Measurements from ENCODE around the gene COX6B1. TPM values are rescaled to one million over a fixed set of nuclear protein-coding genes. Genes with fewer than 3 reads are reported as not detected.

The COX6B1 gene
- total RNA-seq, 4 donors from 2014 or later = 899 to 1,245 (median 976) TPM

- Histone ChIP-seq H3K9me3 (no peaks in the 10 kb centered on the region), H3K27me3 (no peaks in the 10 kb centered on the region), H3K27ac (peak within 1 kb of the TSS; percentile 89 to 95 (median 94)), H3K4me3 (peak within 1 kb of the TSS; percentile 68 to 100 (median 96)), H3K36me3 (peaks cover 0 to 36% of the 10 kb centered on the region in 2 donors), H3K4me1 (peaks cover 8 to 23% of the 10 kb centered on the region in 2 donors)
- TF ChIP-seq, protein P1, sequence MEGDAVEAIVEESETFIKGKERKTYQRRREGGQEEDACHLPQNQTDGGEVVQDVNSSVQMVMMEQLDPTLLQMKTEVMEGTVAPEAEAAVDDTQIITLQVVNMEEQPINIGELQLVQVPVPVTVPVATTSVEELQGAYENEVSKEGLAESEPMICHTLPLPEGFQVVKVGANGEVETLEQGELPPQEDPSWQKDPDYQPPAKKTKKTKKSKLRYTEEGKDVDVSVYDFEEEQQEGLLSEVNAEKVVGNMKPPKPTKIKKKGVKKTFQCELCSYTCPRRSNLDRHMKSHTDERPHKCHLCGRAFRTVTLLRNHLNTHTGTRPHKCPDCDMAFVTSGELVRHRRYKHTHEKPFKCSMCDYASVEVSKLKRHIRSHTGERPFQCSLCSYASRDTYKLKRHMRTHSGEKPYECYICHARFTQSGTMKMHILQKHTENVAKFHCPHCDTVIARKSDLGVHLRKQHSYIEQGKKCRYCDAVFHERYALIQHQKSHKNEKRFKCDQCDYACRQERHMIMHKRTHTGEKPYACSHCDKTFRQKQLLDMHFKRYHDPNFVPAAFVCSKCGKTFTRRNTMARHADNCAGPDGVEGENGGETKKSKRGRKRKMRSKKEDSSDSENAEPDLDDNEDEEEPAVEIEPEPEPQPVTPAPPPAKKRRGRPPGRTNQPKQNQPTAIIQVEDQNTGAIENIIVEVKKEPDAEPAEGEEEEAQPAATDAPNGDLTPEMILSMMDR (IDR thresholded peaks at IDR 0.05 in 4 of 5, conservative IDR thresholded peaks at IDR 0.05 in 1 of 5) = peak in 2 of 5 experiments; percentile 51 to 67
- TF ChIP-seq POLR2A (IDR thresholded peaks at IDR 0.05) = peak; percentile 71
- intact Hi-C loops (cut with DNase I; ENCODE audit: low total_unique reads) (loop anchor here (1.0 to 10.0 kb wide), 6 partner anchors 16 to 306 kb away; partner anchors contain the start of genes COX6B1, HAUS5, LRFN3 and TMEM147), in situ Hi-C loops (cut with MboI; ENCODE audit: low sequenced_read_pairs in 4 of 4) (no loop called here)
- DNase-seq (peak; percentile 97 to 98), ATAC-seq (peak; percentile 99 to 100)
Observed at GRCh38 chr19:35628565-35629331, 19.4 kb upstream of the COX6B1 start, which contains the start of gene RBM42. TSS of gene RBM42 (plus strand) at chr19:35629036. CDS start at chr19:35629154, 118 bp downstream.

DNA sequence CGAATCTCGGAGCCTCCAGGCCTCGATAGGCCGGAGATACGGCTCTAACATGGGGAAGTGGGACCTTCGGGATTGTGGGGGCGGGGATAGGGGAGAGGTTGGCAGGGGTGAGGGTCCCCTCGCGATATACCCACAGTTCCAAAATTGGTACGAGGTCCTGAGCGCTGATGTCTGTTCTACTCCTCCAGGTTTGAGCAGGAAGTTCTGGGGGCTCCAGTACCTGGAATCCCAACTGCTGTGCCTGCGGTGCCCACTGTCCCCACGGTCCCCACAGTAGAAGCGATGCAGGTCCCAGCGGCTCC is 18.8 kb upstream of the COX6B1 start:
- H3K4me1 ChIP-seq = peaks cover 8 to 23% of the 10 kb centered on the region in 2 donors
- peaks cover 0 to 42% of the 10 kb centered on the region in 2 donors for H3K36me3 ChIP-seq
- DNase-seq (no peak), ATAC-seq (no peak)
- intact Hi-C loops (cut with DNase I; ENCODE audit: low total_unique reads) = loop anchor here (1.0 to 10.0 kb wide), 2 partner anchors 15 to 306 kb away; partner anchors contain the start of gene LRFN3
- in situ Hi-C loops (cut with MboI; ENCODE audit: low sequenced_read_pairs in 4 of 4) = no loop called here
- peak overlapping the region; percentile 68 to 100 (median 96) for H3K4me3 ChIP-seq
- H3K9me3 ChIP-seq = no peaks in the 10 kb centered on the region
- H3K27me3 ChIP-seq = no peaks in the 10 kb centered on the region
- TF ChIP-seq POLR2A (IDR thresholded peaks at IDR 0.05) = no peak
- TF ChIP-seq, protein P1 (IDR thresholded peaks at IDR 0.05 in 4 of 5, conservative IDR thresholded peaks at IDR 0.05 in 1 of 5) = no peak
- peak overlapping the region; percentile 89 to 95 (median 94) for H3K27ac ChIP-seq

- no peak for ATAC-seq
- Histone ChIP-seq H3K4me1 (peaks cover 0 to 12% of the 10 kb centered on the region in 2 donors), H3K27me3 (no peaks in the 10 kb centered on the region), H3K36me3 (peaks cover 0 to 78% of the 10 kb centered on the region in 2 donors), H3K9me3 (no peaks in the 10 kb centered on the region), H3K27ac (no peak overlapping the region), H3K4me3 (no peak overlapping the region)
- in situ Hi-C loops (cut with MboI; ENCODE audit: low sequenced_read_pairs in 4 of 4) (no loop called here), intact Hi-C loops (cut with DNase I; ENCODE audit: low total_unique reads) (no loop called here)
- TF ChIP-seq POLR2A (IDR thresholded peaks at IDR 0.05) = no peak
- TF ChIP-seq, protein P1 (IDR thresholded peaks at IDR 0.05 in 4 of 5, conservative IDR thresholded peaks at IDR 0.05 in 1 of 5) = no peak
- DNase-seq = no peak
Observed at GRCh38 chr19:35633727-35634440, 14.2 kb upstream of the COX6B1 start.

- Histone ChIP-seq H3K27me3 (no peaks in the 10 kb centered on the region), H3K4me3 (no peak overlapping the region), H3K9me3 (no peaks in the 10 kb centered on the region), H3K36me3 (peaks cover 0 to 63% of the 10 kb centered on the region in 2 donors), H3K27ac (no peak overlapping the region), H3K4me1 (no peaks in the 10 kb centered on the region)
- in situ Hi-C loops (cut with MboI; ENCODE audit: low sequenced_read_pairs in 4 of 4) (no loop called here), intact Hi-C loops (cut with DNase I; ENCODE audit: low total_unique reads) (no loop called here)
- ATAC-seq (no peak), DNase-seq (no peak)
- TF ChIP-seq POLR2A (IDR thresholded peaks at IDR 0.05) = no peak
- TF ChIP-seq, protein P1 (IDR thresholded peaks at IDR 0.05 in 4 of 5, conservative IDR thresholded peaks at IDR 0.05 in 1 of 5) = no peak
Observed at GRCh38 chr19:35636651-35637050, 11.5 kb upstream of the COX6B1 start.

All from gastrocnemius medialis (tissue), 4 donors.